ENCODE results near the gene GPR61.

Gene GPR61

DNA sequence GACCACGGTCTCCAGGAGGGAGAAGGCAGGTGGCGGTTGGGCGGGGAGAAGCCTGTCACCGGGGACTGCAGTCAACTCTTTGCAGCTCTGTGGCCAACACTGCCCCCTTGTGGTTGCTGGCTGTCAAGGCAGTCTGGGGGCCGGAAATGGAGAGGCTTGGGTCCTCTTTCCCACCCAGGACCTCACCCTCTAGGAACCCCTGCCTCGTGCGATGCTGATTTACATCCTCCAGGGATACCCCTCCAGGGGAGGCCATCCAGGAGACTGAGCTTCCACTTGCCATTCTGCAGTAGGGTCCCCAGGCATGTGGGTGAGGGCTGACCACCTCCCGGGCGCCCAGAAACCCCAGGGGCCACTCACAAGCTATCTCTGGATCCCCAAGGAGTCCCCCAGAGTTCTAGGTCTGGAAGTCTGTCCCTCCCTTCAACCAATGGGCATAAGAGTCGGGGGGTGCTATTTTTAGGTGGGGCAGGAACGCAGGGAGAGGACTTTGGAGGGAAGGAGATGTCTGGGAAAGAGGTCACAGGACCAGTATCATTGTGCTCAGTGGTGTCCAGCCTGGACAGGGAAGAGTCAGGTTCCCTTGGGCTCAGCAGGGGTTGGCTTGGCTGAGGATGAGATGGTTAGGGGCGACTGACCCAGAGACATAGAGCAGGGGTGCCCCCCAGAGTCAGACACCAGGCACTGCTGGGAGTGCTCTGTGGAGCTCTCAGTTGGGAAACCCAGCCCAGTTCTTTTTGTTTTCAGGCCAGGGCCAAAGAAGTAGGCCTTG, 7.1 kb upstream of the GPR61 start:
- DNase-seq (ENCODE audit: low spot score) (peak; percentile 62), FAIRE-seq (no peak)

DNA sequence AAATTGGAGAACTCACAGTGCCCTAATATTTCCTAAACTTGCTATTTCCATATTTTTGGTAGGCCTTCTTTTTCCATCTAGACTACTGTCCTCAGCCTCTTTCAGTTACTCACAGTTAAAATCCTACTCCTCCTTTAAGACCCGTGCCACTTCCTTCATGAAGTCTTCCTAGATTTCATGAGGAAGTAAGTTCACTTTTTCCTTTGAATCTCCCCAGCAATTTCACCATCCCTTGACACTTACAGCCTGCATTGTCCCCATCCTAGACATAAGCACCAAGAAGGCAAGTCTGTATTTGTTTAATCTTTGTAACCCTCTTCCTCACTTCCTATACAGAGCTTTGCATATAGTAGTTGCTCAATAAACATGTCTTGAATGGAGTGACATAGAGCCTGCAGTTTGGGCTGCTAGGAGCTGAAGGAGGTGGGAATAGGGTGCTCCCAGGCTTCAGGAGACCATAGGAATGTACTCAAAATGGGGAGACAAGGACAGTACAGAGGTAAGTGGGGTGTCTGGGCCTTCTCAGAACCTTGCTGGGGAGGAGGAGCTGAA, 5.3 kb upstream of the GPR61 start:
- DNase-seq (ENCODE audit: low spot score) (no peak), FAIRE-seq (no peak)

DNA sequence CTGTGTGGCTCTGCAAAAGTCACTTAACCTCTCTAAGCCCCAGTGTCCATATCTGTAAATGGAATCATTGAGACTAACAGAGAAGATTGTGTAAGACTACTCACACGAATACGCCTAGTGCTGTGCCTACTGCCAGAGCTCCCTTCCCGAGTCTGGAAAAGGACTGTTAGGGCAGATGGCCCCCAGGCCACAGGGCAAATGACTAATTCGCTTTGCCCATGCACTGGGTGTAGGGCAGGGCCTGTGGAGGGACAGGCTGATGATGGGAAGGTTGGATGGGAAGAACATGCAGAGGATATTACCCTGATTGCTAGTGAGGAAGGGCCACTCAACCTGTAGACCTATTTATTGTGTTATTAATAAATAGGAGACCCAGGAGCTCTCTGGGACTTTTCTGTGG, 4.2 kb upstream of the GPR61 start:
- FAIRE-seq (no peak), DNase-seq (ENCODE audit: low spot score) (no peak)

DNA sequence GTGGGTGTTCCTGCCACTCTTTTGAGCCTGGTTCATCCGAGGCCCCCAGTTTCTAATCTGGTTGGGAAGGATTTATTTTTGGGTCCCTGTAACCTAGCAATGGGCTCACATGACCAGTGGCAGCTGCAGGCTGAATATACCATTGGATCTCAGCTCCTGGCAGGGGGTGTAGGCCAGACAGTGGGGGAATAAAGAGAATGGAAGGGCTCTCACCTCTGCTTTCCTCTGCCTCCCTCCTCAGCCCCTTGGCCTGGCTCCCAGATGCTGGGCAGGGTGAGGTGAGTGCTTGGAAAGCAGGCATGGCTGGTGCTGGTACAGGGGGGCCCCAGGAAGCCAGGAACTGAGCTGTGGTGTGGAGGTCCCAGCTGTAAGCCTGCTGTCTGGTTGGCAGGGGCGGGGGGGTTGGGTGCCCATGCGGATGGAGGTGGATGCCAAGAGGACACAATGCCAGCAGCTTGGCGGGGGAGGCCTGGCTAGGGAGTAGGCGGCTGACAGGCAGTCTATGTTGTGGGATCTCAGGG, 3.6 kb upstream of the GPR61 start:
- DNase-seq (ENCODE audit: low spot score) = no peak
- no peak for FAIRE-seq

DNA sequence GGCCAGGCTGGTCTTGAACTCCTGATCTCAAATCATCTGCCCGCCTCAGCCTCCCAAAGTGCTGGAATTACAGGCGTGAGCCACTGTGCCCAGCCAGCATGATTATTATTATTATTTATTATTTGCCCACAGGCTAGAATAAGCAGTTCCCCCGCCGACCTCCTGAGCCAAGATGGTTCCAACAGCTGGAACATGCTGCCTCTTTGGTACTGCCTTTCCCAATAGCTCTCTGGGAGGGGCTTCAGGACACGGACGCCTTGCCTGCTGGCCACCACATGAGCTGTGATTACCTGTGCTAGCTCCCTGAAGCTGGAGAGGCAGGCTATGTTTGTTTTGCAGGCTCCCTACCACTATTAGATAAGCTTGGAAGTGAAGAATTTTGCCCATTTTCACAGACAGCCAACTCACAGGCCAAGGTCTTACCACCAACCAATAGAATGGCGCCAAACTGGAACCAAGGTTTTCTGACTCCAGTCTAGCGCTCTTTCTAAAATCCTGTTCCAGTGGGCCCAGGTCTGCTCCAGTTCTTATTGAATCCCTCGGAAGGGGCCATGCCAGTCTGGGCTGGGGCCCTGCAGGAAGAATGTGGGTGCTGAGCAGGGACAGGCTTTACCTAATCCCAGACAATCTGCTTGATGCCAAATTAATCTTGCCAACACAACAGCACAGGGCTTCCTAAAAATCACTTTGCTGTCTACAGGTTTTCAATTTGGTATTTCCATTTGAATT, 2.1 kb upstream of the GPR61 start:
- DNase-seq (ENCODE audit: low spot score) = no peak
- FAIRE-seq = no peak

DNA sequence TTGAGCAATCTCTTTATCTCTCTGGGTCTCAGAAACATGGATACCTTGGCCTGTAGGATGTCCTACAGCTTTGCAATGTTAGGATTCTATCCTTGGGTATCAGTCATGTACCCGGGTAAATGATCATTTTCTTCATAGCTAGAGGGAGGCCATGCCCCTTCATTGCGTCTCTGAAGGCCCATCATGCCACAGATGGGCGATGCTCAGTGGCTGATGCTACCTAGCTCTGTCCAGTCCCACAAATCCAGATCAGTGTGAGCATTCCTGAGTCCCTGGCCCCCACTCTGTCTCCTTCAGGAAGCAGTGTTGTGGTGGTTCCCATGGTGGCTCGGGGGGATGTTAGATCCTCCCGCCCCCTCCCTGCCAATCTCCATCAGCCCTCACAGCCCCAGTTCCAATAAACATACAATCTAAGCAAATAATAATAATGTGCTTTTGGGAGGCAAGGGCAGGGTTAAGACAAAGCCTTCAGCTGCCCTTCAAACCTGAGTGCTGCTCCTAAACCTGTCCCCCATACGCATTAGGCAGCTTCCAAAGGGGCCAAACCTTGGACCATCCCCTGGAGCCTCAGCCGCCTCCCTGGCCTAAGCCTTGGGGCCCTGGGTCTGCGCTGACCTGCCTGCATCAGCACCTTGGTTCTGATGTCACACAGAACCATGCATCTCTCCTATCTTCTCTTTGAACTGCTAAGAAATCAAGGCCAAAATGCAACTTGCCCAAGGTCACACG, 681 bp upstream of the GPR61 start:
- DNase-seq (ENCODE audit: low spot score) (no peak), FAIRE-seq (no peak)

DNA sequence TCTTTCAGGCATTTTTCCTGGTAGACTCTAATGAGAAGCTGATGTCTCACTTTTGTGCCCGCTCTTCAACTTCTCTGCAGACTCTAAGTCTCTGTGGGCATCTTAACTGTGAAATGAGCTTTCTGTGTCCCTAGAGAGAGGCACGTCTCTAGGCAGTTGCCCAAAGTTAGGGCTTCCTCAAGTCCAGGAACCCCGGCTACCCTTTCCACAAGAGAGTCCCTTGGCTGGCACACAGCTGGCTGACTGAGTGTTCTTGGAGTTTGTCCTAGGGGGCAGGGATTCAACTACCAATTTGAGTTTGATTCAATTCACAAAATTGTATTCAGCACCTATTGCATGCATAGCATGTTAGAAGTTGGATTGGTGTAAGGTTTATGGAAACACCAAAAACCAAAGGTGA, 1.4 kb downstream of the GPR61 start:
- FAIRE-seq = no peak
- no peak for DNase-seq (ENCODE audit: low spot score)

DNA sequence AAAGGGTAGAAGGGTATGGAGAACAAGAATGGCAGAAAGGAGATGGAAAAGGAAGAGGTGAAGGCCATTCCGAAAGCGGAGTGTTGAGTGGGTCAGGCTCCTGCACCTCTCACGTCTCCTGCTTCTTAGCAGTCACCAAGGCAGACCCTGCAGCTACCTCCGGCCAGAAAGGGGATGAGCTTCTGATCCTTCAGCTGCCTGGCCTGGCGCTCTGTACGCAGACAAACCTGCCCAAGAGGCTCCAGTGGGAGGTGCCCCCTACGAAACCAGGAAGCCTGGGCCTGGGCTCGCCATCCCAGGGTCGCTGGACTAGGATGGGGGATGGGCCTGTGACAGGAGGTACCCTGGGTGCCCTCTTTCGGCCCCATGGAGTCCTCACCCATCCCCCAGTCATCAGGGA, 3.0 kb downstream of the GPR61 start:
- FAIRE-seq (no peak), DNase-seq (ENCODE audit: low spot score) (no peak)

DNA sequence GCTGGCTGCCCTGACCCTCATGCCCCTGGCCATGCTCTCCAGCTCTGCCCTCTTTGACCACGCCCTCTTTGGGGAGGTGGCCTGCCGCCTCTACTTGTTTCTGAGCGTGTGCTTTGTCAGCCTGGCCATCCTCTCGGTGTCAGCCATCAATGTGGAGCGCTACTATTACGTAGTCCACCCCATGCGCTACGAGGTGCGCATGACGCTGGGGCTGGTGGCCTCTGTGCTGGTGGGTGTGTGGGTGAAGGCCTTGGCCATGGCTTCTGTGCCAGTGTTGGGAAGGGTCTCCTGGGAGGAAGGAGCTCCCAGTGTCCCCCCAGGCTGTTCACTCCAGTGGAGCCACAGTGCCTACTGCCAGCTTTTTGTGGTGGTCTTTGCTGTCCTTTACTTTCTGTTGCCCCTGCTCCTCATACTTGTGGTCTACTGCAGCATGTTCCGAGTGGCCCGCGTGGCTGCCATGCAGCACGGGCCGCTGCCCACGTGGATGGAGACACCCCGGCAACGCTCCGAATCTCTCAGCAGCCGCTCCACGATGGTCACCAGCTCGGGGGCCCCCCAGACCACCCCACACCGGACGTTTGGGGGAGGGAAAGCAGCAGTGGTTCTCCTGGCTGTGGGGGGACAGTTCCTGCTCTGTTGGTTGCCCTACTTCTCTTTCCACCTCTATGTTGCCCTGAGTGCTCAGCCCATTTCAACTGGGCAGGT, 3.8 kb downstream of the GPR61 start:
- no peak for FAIRE-seq
- DNase-seq (ENCODE audit: low spot score) = no peak

DNA sequence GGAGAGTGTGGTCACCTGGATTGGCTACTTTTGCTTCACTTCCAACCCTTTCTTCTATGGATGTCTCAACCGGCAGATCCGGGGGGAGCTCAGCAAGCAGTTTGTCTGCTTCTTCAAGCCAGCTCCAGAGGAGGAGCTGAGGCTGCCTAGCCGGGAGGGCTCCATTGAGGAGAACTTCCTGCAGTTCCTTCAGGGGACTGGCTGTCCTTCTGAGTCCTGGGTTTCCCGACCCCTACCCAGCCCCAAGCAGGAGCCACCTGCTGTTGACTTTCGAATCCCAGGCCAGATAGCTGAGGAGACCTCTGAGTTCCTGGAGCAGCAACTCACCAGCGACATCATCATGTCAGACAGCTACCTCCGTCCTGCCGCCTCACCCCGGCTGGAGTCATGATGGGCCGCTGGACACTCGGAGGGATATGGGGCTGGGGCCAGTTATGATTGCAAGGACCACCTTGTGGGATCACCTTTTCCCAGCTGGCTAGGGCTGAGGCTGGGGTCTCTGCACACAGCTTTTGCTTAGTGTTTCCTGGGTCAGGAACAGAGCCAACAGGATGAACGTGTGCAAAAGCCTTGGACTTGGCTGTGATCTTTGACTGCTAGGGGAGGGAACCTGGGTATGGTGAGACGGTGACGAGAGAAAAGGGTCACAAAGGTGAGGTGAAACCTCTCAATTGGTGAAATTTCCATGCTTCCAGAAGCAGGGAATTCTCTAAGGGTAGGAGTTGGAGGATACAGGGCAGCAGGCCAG, 4.5 kb downstream of the GPR61 start:
- DNase-seq (ENCODE audit: low spot score) (no peak), FAIRE-seq (no peak)

DNA sequence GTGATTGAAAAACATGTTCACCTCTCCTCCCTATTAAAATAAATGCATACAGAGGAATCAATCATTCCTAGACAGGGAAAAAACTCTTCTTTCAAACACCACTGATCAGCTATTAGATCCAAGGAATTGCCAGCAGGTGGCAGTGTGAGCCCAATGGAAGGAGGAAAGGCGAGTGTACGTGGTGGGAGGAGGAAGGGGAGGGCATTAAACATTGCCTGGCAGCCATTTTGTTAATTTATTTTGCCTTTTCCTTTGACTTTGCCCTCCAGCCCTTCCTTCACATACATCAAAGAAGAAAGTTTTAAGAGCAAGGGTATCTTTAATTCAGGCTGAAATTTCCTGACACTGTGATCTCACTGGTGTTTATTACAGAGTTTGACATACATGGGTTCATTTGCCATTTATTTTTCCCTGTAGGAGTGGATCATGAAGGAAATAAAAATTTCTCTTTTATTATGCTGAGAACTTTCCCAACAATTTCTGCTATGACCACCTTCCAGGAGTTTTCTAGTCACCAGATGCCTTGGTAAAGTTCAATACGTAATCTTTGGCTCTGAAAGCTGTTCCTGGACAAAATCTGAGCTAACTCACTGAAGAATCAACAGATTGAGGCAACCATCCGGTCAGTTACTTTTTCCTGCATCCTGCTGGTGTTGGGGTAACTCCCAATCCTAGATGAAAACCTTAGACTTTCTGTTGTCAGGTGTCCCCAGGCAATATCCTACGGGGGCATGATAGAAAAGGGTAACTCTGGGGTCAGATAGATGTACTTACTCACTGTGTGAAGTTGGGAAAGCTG, 6.8 kb downstream of the GPR61 start:
- DNase-seq (ENCODE audit: low spot score) (peak; percentile 78), FAIRE-seq (peak; percentile 87)

DNA sequence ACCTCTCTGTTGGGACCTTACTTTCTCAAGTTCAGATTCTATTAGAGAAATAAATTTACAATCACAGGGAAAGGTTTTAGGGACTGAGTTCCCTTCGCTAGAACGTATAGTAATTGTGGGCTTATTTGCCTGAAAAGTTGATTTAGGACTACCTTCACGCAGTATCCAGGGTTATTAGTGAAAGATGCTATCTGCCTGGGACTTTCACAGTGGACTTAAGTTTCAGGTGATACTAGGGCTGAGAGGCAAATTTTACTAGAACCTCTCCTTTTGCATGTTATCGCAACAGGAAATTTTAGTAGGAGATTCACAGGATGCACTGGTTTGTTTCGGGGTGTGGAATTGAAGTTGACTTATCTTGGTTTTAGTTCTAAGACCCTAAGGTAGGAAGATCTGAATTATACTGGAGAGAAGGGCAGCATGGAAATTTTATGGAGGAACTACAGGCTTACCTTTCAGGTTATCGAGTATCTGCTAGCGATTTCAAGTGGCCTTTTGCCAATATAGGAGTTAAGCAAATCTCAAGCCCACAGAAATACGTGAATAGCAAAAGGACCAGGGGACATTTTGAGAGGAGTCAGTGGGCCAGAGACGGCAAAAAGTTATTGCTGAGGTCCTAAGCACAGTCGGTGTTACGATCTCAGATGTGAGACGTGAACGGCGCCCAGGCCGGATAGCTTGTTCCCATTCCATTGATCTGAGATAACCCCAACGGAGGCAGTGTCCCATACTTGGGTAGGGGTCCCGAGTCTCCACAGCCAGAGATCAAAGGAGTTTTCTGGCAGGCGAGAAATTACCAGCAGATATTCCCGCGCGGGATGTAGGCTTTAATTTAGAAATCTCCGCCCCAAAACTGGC, 8.0 kb downstream of the GPR61 start:
- no peak for FAIRE-seq
- DNase-seq (ENCODE audit: low spot score) = no peak

DNA sequence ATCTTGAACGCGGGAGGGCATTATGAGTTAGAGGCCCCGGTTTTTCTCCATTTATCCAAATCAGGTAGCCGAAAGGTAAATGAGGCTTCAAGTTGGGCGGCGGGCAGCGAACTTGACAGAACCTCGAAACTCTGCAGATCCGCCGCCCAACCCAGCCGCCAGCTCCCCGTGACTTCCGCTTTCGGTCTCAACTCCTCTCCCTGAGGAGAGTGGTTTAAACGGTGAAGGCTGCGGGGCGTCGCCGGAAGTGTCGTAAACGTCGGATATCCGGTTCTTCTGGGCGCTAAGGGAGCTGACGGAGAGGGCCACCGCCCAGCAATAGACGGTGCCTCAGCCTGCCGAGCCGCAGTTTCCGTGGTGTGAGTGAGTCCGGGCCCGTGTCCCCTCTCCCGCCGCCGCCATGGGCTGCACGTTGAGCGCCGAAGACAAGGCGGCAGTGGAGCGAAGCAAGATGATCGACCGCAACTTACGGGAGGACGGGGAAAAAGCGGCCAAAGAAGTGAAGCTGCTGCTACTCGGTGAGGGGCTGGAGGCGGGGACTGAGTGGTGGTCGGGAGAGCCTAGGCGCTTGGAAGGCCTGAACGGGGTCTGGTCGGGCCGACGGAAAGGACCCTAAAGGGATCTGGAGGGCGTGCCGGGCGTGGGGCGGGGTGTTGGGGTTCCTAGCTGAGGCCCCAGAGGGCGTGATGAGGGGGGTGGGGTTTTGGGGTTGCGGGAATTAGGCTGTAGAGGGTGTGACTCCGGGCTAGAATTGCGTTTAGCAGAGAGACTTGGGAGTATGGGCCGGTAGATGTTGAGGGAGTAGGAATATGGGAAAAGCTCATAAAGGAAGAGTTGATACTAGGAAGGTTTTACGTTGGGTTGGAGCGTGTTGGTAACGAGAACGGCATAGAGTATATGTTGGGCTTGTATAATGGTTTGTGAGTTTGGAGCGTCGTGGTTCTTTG, 8.9 kb downstream of the GPR61 start, which contains the start of gene GNAI3:
Gene GNAI3 (plus strand): TSS at position 295 of the 947 bp plus-strand sequence. CDS start 106 bp downstream, at position 401.
- FAIRE-seq = peak; percentile 65
- DNase-seq (ENCODE audit: low spot score) = peak; percentile 90

DNA sequence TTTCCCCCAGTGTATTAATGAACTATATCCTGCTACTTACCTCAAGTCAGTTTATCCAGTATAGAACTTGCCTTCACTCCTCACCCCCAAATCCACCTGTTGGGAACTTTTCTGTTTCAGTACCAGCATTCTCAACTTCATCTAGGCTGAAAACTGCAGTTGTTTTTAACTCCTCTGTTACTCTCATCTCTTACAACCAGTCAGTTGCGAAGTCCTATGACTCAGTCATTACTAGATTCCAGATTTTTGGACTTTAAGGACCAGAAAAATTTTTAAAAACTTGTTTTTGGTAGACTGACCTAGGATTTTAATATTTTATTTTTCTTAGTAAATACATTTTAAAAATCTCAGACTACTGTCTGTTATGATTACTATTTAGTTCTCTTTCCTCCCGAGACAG, 16.9 kb downstream of the GPR61 start:
- DNase-seq (ENCODE audit: low spot score) = no peak

DNA sequence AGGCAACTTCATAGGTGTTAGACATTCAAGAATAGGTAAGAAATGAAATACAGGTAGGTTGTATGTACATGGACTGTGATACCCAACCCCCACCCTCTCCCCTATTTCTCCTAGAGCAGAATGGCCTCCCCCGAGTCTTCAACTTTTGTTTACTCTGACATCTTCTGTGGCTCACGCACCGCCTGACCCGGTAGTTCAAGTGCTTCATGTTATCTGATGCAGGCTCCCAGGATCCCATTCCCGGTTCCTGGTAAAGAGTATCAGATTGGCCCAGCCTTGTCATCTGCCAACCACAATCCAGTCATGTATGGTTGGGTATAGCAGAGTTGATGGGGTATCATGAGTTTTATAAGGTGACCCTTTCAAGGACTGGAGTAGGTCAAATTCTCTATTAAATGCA, 17.8 kb downstream of the GPR61 start:
- FAIRE-seq (no peak), DNase-seq (ENCODE audit: low spot score) (no peak)

More for the DNA sequence above, 16.9 kb downstream of the GPR61 start:
- FAIRE-seq = no peak

DNA sequence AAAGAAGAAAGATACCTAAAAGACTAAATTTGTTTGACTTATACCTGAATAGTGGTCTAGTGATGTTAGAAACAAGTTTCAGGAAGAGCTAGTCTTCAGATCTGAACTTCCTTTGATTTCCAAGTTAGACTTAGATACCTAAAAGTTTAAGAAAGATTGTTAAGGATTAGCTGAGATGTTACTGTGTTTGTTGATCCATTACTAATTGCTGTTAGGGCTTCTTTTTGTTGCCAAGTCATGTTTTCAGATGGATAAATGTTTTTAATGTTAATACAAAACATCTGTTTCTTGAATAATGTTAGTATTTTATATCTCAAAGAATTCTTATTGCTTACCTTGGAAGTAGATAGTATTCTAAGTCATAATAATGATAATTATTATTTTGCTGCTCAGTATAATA, 20.3 kb downstream of the GPR61 start:
- FAIRE-seq (peak; percentile 41), DNase-seq (ENCODE audit: low spot score) (no peak)

DNA sequence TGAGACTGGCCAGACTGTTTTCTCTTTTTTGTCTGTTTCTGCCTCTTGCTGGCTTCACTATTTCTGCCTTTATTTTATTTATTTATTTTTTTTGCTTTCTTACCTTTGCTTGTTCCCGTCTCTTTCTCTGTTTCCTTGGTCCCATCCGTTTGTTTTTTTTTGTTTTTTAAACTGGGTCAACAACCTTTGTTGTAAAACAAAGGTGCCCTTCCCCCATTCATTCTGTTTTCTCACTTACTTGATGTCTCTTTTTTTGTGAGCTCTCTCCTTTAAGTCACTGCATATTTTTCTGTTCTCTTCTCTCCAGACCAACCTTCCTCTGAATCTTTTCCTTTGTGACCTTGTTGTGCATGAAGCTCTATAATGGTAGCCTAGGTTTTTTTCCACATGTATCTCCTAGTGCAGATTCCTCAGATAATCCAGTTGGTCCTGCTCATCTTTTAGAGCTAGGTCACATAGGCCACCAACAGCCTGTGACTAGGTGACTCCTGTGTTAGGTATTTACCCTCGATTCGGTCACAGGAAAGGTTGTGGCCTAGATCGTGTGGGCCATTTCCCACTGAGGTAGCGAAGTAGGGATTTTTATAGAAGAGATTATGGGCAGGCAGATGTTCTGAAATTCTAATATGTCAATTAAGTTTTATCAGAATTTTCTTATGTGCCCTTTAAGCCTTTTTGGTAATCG, 24.7 kb downstream of the GPR61 start:
- peak; percentile 38 for DNase-seq (ENCODE audit: low spot score)

More for the DNA sequence above, 24.7 kb downstream of the GPR61 start:
- peak; percentile 45 for FAIRE-seq

Measured in RCC 7860 (cell line).